ENCODE results near the gene BORA.

Gene BORA

GRCh38 chr13:72798817-72799216 is 71.1 kb downstream of the BORA start:
- TF ChIP-seq ZFX (IDR thresholded peaks at IDR 0.05) = no peak
- TF ChIP-seq CTCF (conservative IDR thresholded peaks at IDR 0.05) = no peak
- H3K27ac ChIP-seq = no peak overlapping the region

- TF ChIP-seq CTCF (conservative IDR thresholded peaks at IDR 0.05) (no peak), ZFX (IDR thresholded peaks at IDR 0.05) (no peak)
- H3K27ac ChIP-seq = no peak overlapping the region
Measured at GRCh38 chr13:72804301-72804700, 76.6 kb downstream of the BORA start.

All from C4-2B (cell line).